ENCODE results near the gene ULK1.
"Not testable (repeated sequence)": the region's sequence is repeated elsewhere in the genome, so short reads cannot be mapped to it uniquely, and the experiment has no call there.

The ULK1 gene

GRCh38 chr12:131862084-131862441 is 32.4 kb upstream of the ULK1 start:
- no peak for DNase-seq

- DNase-seq, result no peak
Observed at GRCh38 chr12:131862600-131862993, 31.8 kb upstream of the ULK1 start.

- DNase-seq, result no peak
Observed at GRCh38 chr12:131862994-131863710, 31.3 kb upstream of the ULK1 start.

GRCh38 chr12:131863711-131864396 is 30.6 kb upstream of the ULK1 start:
- DNase-seq, result peak; percentile 22

DNA sequence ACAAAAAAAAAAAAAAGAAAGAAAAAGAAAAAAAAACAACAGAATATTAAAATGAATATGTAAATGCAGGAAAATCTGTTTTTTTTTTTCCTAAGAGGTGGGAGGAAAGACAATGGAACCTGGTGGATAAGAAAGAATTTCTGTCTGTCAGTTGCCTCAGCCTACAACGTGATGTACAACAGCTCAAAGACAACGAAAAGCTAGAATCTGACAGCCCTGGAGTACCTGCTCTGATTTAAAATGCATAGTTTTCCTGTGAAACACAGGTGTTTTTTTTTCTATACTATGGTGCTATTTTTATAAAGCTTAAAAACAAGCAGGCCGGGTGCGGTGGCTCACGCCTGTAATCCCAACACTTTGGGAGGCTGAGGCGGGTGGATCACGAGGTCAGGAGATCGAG is 30.0 kb upstream of the ULK1 start:
- DNase-seq, result no peak

DNA sequence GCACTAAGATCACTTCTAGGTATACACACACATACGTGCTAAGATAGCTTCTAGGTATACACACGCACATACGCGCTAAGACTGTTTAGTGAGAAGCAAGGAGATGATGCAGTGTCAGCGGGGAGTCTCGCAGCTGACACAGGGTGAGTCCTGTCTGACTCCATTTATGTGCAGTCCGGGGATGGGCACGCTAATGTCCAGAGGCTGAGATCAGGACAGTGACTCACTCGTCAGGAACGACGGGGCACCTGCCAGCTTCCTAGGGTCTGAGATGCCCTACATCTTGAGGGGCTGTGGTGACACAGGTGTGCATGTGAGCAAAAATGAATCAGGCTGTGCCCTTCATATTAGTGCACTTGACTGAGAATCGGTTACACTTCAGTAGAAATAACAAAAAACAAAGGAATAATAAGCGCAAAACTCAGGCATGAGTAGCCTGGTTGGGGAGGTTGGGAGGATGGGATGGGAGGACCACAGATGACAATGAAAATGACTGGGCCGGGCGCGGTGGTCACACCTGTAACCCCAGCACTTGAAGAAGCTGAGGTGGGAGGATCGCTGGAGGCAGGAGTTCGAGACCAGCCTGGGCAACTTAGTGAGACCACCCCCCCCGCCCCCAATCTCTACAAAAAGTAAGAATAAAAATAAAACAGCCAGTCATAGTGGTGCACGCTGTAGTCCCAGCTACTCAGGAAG is 29.1 kb upstream of the ULK1 start:
- DNase-seq, result no peak

DNA sequence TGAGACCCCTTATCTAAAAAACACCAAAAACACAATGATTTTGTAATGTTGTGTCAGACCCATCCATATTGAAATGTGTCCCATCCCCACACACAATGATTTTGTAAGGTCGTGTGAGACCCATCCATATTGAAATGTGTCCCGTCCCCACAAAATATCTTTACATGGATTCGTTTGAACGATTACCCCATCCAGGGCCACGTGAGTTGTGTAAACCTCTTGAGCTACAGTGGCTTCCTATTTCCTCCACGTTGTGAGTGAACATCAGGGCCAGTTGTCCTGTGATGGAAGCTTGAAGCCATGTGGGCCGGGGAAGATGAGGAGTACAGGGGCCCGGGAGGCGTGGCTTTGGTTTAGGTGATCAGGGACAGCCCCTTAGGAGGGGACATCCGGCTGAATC is 27.0 kb upstream of the ULK1 start:
- no peak for DNase-seq

DNA sequence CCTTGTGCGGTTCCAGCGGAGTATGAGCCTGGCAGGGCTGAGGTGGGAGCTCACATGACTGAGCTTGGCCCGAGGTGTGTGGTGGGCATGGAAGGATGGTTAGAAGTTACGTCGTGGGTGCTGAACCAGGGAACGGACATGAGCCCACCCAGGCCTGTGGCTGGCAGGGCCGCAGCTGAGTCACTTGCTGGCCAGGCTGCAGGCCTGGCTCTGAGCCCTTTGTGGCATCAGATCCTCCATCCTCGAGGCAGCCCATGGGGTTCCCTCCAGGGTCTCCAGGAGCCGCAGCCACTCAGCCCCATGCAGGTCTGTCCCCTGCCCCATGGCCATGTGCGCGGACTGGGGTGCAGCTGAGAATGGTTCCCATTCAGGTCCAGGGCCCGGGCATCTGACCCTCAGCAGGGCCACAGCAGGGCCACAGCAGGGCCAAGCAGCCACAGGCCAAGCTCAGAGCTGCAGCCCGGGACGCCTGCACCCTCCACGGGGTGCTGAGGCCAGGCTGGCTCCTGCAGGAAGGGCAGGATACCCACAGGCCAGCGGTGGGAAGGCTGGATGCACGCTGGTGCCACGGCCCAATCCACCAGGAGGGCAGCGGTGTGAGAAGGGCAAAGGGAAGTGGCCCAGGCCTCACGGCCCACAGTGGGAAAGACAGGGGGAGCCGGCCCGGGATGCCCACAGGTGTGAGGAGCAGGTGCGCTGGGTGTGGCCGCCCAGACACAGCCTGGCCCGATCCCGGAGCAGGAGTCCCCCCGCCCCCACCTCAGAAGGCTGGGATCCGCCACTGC is 26.3 kb upstream of the ULK1 start:
- DNase-seq, result no peak

- no peak for DNase-seq
Observed at GRCh38 chr12:131869871-131870418, 24.5 kb upstream of the ULK1 start.

DNA sequence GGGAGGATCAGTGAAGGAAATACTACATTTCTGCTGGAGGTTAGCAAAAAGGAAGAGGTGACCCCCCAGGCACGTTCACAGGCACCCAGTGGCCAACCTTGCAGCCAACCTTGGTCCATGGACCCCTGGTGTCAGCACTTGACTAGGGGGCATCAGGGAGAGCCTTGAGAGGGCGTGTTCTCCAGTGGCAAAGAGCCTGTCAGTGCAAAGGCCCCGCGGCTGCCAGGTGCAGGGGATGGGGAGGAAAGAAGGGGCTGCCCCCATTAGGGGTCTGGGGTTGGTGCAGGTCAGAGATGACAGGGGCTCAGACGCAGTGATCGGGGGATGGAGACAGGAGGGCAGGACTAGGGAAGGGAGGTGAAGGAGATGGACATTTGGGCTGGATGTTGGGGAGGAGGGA is 22.7 kb upstream of the ULK1 start:
- no peak for DNase-seq

- no peak for DNase-seq
Observed at GRCh38 chr12:131872154-131873051, 22.0 kb upstream of the ULK1 start.

GRCh38 chr12:131873293-131873692 is 21.1 kb upstream of the ULK1 start:
- DNase-seq, result no peak

- not testable (repeated sequence) for DNase-seq
Observed at GRCh38 chr12:131874972-131875371, 19.4 kb upstream of the ULK1 start.

DNA sequence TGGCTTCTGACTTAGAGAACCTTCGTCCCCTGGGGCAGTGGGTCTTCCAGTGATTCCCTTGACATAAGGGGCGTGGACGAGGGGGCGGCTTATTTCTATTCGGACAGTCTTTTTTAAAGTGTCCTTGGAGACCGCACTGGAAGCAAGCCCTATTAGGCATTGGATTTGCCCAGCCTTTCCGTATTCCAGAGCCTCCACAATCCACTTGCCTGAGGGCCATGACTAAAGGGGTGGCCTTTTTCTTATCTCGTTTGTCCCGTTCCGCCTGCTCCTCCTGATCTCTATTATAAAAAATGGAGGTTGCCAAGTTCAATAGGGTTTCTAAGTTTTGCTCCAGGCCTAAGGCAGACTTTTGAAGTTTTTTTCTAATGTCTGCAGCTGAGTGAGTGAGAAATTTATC is 17.2 kb upstream of the ULK1 start:
- DNase-seq, result not testable (repeated sequence)

GRCh38 chr12:131878436-131878835 is 16.0 kb upstream of the ULK1 start:
- DNase-seq, result not testable (repeated sequence)

- DNase-seq, result no peak
Observed at GRCh38 chr12:131882804-131883520, 11.5 kb upstream of the ULK1 start.

- no peak for DNase-seq
Observed at GRCh38 chr12:131883521-131883900, 10.9 kb upstream of the ULK1 start.

GRCh38 chr12:131885076-131885475 is 9.3 kb upstream of the ULK1 start:
- DNase-seq, result not testable (repeated sequence)

- no peak for DNase-seq
Observed at GRCh38 chr12:131885543-131886057, 8.8 kb upstream of the ULK1 start.

DNA sequence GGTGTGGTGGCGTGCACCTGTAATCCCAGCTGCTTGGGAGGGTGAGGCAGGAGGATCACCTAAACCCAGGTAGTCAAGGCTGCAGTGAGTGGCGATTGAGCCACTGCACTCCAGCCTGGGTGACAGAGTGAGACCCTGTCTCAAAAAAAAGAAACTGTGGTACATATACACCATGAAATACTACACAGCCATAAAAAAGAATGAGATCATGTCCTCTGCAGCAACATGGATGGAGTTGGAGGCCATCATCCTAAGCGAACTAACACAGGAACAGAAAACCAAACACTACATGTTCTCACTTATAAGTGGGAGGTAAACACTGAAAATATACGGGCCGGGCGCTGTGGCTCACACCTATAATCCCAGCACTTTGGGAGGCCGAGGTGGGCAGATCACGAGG is 2.7 kb upstream of the ULK1 start:
- DNase-seq, result not testable (repeated sequence)
